Effector CD8-positive, alpha-beta T cell (primary cell): ENCODE results near the gene AP2A1.
"Not testable (repeated sequence)": the region's sequence is repeated elsewhere in the genome, so short reads cannot be mapped to it uniquely, and the experiment has no call there.

Experiments used
- DNase-seq: peaks from one replicate; lab custom pipeline; 2025; lab: John Stamatoyannopoulos, UW
- total RNA-seq, 4 experiments: gene quantifications; one replicate each; lab custom pipeline; 2026; lab: John Stamatoyannopoulos, UW

Gene AP2A1
- 72.5 to 100 (median 86.1) reads per million in 4 experiments for total RNA-seq

DNA sequence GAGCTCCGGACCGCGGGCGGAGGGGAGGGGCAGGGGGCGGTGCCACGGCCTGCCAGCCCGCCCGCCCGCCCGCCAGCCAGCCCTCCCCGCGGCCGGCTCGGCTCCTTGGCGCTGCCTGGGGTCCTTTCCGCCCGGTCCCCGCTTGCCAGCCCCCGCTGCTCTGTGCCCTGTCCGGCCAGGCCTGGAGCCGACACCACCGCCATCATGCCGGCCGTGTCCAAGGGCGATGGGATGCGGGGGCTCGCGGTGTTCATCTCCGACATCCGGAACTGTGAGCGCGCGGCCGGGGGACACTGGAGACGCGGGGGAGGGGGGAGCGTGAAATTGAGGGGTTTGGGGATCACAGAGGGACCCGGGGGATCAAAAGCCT lies at the start of gene AP2A1:
Gene AP2A1, plus strand, starts transcription at position 72 of the 370 bp plus-strand sequence. Its CDS starts 133 bp downstream, at position 205.
- DNase-seq, result no peak

GRCh38 chr19:49718511-49718910 lies 48.3 kb upstream of the AP2A1 start:
- DNase-seq, result no peak

DNA sequence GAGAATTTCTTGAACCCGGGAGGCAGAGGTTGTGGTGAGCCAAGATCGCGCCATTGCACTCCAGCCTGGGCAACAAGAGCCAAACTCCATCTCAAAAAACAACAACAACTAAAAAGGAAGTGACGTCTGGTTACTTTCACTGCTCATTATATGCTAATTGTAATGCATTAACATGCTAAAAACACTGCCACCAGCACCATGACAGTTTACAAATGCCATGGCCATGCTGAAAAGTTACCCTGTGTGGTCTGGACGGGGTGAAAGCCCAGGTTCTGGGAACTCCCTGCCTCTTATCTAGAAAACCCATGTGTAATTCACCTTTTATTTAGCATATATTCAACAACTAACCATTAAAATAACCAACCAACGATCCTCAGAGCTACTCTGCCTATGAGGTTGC lies 47.8 kb upstream of the AP2A1 start:
- DNase-seq, result no peak

- DNase-seq, result not testable (repeated sequence)
Observed at GRCh38 chr19:49719420-49719819, 47.4 kb upstream of the AP2A1 start.

DNA sequence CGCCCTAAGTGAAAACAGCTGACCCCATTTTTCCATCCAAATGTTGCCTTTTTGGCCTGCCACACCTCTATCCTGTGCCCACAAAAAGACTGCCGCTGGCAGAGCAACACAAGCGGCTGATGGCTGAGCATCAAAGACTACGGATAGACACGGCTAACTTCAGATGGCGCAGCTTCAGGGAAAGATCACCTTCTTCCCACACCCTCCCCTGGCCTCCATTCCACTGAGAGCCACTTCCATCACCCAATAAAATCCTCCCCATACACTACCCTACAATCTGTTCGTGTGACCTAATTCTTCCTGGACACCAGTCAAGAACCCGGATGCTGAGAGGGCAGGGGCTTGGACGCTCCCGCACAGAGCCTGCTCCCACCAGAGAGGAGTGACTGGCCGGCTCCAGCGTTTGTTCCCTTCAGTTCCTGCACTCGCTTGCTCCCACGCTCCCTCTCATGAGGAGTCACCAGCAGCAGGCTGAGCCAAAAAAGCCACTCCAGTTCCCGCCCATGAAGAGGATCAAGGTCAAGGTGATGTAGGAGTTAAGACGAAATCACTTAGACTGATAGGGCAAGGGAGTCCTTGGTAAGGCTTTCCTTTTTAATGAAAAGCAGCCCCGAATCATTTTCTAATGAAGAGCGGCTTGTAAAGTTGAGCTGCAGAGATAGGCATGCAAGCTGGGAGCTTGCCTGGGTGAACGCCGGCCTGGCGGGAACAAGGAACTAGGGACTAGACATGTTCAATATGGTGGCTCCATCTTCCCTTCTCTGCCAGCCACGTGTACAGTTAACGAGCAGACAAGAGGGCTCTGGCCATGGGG lies 39.4 kb upstream of the AP2A1 start:
- no peak for DNase-seq

- no peak for DNase-seq
Observed at GRCh38 chr19:49730166-49730565, 36.6 kb upstream of the AP2A1 start.

GRCh38 chr19:49738268-49738667 lies 28.5 kb upstream of the AP2A1 start:
- no peak for DNase-seq

DNA sequence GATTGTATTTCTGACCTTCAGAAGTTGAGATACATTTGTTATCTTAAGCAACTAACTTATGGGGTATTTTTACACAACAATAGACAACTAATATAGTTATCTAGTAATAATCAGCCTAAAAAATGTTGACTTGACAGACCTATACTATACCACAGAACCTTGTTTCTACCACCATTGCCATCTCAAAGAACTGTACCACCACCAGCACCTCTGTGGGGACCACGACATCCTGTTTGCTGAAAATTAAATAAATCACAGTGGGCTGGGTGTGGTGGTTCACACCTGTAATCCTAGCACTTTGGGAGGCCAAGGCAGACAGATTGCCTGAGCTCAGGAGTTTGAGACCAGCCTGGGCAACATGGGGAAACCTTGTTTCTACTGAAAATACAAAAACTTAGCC lies 27.7 kb upstream of the AP2A1 start:
- no peak for DNase-seq

- no peak for DNase-seq
Observed at GRCh38 chr19:49739933-49740332, 26.9 kb upstream of the AP2A1 start.

DNA sequence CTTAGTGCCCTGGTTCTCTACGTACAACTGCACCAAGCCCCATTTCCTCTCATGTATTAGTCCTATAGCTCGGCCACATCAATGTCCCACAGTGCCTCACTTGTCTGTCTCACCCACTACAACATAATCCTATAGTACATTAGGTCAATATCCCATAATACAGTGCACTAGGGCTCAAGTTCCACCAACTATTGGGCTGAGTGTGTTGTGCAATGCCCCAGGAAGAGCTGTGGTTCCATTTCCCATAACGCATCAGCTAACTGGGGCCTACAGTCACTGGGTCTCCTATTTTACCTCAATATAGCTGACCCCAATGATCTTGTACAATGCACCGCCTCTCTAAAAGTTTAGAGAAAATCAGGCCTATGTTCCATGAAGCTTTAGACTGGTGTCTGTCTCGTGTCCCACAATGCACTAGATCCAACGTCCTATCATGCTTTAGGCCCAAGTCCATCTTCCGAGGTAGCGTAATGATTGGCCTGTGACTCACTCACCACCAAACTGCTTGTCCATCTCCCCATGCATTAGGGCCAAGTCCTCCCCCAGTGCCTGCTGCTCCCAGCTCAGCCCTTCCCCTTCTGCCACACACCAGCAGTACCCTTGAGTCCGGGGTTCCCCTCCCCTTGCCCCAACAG lies 25.5 kb upstream of the AP2A1 start:
- no peak for DNase-seq

- DNase-seq, result no peak
Observed at GRCh38 chr19:49744946-49745381, 21.8 kb upstream of the AP2A1 start.

DNA sequence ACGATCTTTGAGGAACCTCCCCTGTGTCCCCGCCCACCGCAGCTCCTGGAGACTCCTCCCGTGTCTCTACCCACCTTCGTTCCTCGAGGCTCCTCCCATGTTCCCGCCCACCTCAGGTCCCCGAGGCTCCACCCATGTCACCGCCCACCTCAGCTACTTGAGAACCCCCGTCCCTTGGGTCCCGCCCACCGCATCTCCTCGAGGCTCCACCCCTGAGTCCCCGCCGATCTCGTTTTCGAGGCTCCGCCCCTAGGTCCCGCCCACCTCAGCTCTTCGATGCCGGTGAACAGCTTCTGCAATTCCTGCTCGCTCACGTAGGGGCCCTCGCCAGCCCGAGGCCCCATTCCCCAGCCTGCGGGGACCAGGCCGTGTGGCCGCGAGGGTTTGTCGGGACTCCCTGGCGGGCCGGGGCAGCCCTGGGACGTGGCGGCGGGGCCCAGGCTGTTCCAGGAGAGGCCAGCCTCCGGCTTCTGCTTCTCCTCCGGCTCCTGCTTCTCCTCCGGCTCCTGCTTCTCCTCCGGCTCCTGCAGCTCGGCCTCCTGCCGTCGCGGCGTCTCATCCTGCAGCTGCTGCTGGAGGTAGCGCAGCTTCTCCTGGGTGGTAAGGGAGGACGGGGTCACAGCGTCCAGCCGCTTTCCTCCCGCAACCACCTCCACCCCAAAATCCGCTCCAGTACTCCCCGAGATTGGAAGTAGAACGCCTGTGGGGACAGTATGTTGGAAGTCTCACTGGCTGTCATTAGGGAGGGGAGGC lies 20.4 kb upstream of the AP2A1 start:
- DNase-seq, result peak; percentile 48

DNA sequence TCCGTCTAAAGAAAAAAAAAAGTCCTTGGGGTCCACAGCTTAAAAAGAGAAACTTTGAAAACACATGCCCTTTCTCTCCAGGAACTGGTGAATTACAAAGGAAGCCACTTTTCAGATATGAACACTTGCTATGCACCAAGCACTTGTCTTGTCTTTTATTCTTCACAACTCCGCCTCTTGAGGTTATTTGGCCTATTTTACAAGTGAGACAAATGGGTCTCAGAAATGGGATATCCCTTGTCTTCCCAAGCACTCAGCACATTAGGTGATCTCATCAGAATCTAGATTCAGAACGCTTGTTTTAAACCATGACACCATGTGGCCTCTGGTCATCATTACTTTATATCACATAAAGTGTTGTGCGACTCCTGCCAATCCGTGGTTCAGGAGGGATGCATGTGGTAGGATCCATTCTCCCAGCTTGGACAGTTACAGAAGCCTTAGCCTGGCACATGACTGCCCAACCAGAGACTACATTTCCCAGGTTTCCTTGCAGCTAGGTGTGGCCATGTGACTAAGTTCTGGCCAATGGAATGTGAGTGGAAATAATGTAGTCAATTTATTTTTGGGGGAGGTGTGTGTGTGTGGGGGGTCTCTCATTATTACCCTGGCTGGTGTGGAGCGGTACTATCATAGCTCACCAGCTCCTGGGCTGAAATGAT lies 17.6 kb upstream of the AP2A1 start:
- DNase-seq, result no peak

DNA sequence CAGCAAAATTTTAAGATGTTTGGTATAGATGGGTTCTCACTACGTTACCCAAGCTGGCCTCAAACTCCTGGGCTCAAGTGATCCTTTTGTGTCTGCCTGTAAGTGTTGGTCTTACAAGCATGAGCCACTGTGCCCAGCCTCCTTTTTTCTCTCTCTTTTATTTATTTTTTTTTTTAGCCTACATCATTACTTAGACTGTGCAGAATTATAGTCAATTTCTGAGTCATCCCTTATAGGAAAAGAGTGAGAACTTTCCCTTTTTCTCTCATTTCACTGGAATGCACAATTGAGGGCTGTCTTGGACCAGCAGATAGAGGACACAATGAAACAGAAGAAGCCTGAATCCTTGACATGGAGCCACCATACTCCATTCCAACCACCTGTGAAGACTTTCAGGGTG lies 17.0 kb upstream of the AP2A1 start:
- DNase-seq, result no peak

DNA sequence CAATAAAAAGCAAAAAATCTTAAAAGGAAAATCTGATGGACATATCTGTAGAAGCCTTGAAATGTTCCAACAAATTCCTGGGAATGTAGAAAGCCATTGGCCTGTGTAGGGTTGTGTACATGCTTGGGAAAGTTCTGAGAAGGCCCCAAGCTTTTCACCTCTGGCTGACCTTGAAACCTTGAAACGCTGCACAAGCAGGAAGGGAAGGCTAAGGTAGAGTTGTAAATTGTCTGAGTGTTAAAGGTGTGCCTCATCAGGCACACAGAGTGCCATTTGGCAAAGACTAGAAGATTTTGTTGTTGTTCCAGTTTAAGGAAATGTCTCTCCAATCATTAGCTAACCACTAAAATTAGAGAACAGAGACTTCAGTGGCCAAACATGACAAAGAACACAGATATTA lies 14.1 kb upstream of the AP2A1 start:
- DNase-seq, result no peak

GRCh38 chr19:49755956-49756355 lies 10.8 kb upstream of the AP2A1 start:
- DNase-seq, result no peak

DNA sequence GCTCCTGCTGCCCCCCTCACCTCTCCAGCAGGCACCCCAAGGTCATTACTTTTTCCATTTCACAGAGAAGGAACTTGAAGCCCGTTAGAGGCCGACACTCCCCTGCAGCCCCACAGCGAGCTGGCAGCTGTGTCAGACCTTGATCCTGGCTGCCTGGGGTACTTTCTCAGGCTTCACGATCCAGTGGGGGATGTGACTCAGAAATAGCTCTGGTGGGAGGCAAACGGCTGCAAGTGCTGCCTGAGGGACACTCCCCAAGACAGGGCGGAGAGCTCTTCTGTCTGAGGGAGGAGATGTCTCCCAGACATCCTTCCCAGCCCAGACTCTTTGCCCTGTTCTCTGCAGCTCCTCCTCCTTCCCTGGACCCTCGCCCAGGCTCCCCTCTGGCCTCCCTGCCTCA lies 8.5 kb upstream of the AP2A1 start:
- no peak for DNase-seq

GRCh38 chr19:49761249-49761624 lies 5.6 kb upstream of the AP2A1 start:
- no peak for DNase-seq

DNA sequence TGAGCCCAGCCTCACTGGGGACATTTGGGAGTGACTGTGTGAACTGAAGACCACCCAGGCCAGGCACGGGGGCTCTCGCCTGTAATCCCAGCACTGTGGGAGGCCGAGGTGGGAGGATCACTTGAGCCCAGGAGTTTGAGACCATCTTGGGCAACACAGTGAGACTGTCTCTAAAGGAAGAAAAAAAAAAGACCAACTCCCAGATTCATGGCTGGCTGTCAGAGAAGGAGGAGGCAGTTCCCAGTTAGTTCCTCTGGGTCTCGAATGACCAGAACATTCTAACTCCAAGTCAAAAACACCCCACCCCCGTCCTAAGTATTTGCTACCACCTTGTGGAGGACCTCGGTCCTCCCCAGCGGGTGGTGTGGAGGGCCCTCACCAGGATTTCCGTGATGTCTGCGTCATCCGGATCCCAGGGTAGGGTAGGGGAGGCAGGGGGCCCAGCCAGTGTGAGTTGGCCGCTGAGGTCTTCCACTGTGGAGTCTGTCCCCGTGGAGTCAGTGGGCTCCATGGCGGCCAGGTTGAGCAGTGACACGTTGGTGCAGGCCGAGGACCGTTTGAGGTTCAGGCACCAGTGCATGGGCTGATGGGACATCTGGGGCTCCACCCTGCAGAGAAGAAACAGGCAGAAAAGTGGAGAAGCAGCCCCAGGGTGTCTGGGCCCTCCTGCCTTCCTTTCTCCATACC lies 5.0 kb upstream of the AP2A1 start:
- DNase-seq, result no peak

DNA sequence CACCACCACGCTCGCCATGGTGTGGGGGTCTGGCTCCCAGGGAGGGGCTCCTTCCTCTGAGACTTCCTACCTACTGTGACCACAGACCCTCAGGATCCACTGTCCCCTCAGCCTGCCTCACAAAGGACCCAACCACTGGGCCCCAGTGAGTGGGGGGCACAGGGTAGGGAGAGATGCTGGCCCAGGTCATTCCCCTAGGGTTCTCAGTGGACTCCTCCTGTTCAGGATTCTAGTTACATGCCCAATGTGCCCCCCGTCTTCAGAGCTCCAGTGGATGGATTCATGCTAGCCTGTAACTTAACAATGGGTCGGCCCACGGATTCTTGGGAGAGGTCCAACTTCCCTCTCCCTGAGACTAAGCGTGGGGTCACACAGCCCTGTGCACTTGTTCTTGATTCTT lies 3.6 kb upstream of the AP2A1 start, which contains the start of gene TSKS:
Gene TSKS, minus strand, starts transcription at position 77 of the 400 bp plus-strand sequence. Its CDS starts 59 bp downstream, at position 18.
- DNase-seq, result no peak

GRCh38 chr19:49764341-49764740 lies 2.5 kb upstream of the AP2A1 start:
- DNase-seq, result no peak
